ENCODE results near the gene NECAB2. TPM values are rescaled to one million over a fixed set of nuclear protein-coding genes. Genes with fewer than 3 reads are reported as not detected.

Gene NECAB2
- total and polyA plus RNA-seq, 7 donors: 0.04 to 0.13 (median 0.09) TPM; not detected in 4

- H3K4me3 ChIP-seq: no peak overlapping the region
- H3K27ac ChIP-seq: no peak overlapping the region
- ATAC-seq (no peak), DNase-seq (peak in 1 of 2 donors; percentile 51)
- no peaks in the 10 kb centered on the region for H3K27me3 ChIP-seq (ENCODE audit: insufficient read depth in 3 of 3, low read length in 2 of 3)
- 79 to 85% (median 80%) methylated on average over 12 of the region's 12 CpGs for WGBS, 3 donors
- no peaks in the 10 kb centered on the region for H3K9me3 ChIP-seq
- TF ChIP-seq CTCF (IDR thresholded peaks at IDR 0.05): no peak
- peaks cover 8% of the 10 kb centered on the region for H3K4me1 ChIP-seq
- intact Hi-C loops (cut with DNase I): no loop called here
- peaks cover 0 to 7% of the 10 kb centered on the region in 2 donors for H3K36me3 ChIP-seq (ENCODE audit: insufficient read depth in 1 of 2, low read depth in 1 of 2)
Measured at GRCh38 chr16:83925095-83925905, 42.7 kb upstream of the NECAB2 start.

GRCh38 chr16:83925957-83926725, 41.9 kb upstream of the NECAB2 start:
- ATAC-seq: peak in 2 of 4 donors; percentile 5 to 7
- Histone ChIP-seq H3K36me3 (ENCODE audit: insufficient read depth in 1 of 2, low read depth in 1 of 2) (peaks cover 0 to 3% of the 10 kb centered on the region in 2 donors), H3K4me3 (no peak overlapping the region), H3K27ac (no peak overlapping the region), H3K9me3 (no peaks in the 10 kb centered on the region), H3K27me3 (ENCODE audit: insufficient read depth in 3 of 3, low read length in 2 of 3) (no peaks in the 10 kb centered on the region), H3K4me1 (peaks cover 8% of the 10 kb centered on the region)
- intact Hi-C loops (cut with DNase I): loop anchor here in 1 of 2 donors (2.0 kb wide), 1 partner anchor 139 kb away; no protein-coding TSS in a partner anchor
- peak in 1 of 2 donors; percentile 48 for DNase-seq
- TF ChIP-seq CTCF (IDR thresholded peaks at IDR 0.05): no peak
- WGBS, 3 donors: 48 to 54% (median 52%) methylated on average over 26 to 27 of the region's 27 CpGs

- peak; percentile 97 for TF ChIP-seq CTCF (IDR thresholded peaks at IDR 0.05)
- ATAC-seq (peak; percentile 84 to 89 (median 88)), DNase-seq (peak; percentile 77 to 88)
- Histone ChIP-seq H3K27me3 (ENCODE audit: insufficient read depth in 3 of 3, low read length in 2 of 3) (no peaks in the 10 kb centered on the region), H3K27ac (no peak overlapping the region), H3K4me3 (peak overlapping the region; percentile 25), H3K9me3 (no peaks in the 10 kb centered on the region), H3K36me3 (ENCODE audit: insufficient read depth in 1 of 2, low read depth in 1 of 2) (peaks cover 0 to 3% of the 10 kb centered on the region in 2 donors), H3K4me1 (peaks cover 8% of the 10 kb centered on the region)
- intact Hi-C loops (cut with DNase I): loop anchor here in 1 of 2 donors (2.0 kb wide), 1 partner anchor 138 kb away; no protein-coding TSS in a partner anchor
- WGBS, 3 donors: 18 to 19% (median 19%) methylated on average over 35 of the region's 35 CpGs
Measured at GRCh38 chr16:83926726-83927397, 41.2 kb upstream of the NECAB2 start.

GRCh38 chr16:83928341-83929055, 39.5 kb upstream of the NECAB2 start:
- Histone ChIP-seq H3K27ac (no peak overlapping the region), H3K4me1 (peaks cover 8% of the 10 kb centered on the region), H3K4me3 (no peak overlapping the region), H3K36me3 (ENCODE audit: insufficient read depth in 1 of 2, low read depth in 1 of 2) (peaks cover 0 to 3% of the 10 kb centered on the region in 2 donors), H3K9me3 (no peaks in the 10 kb centered on the region), H3K27me3 (ENCODE audit: insufficient read depth in 3 of 3, low read length in 2 of 3) (no peaks in the 10 kb centered on the region)
- TF ChIP-seq CTCF (IDR thresholded peaks at IDR 0.05): no peak
- peak in 1 of 2 donors; percentile 4 for DNase-seq
- intact Hi-C loops (cut with DNase I): no loop called here
- 85 to 92% (median 85%) methylated on average over 16 of the region's 16 CpGs for WGBS, 3 donors
- ATAC-seq: no peak
